Uterus (tissue), 2 donors: ENCODE measurements around the gene KCNH4.
A peak's percentile ranks its signal among the peaks of the same experiment; 100 is the strongest.

Source experiments
- CTCF ChIP-seq, 4 experiments: fragments of 200-600 bp in 2 of 4; fragments of 450-650 bp in 2 of 4; sonication (generic) in 2 of 4; IDR thresholded peaks; one replicate each; pipeline ENCODE4 v1.5.1; 2016 to 2019; ENCODE audit warnings: antibody characterized with exemption in 4 of 4, mild to moderate bottlenecking in 2 of 4, moderate library complexity in 1 of 4
- POLR2A ChIP-seq, 2 donors: fragments of 450-650 bp; IDR thresholded peaks; one replicate each; pipeline ENCODE4 v1.6.1; 2016; ENCODE audit warnings: antibody characterized with exemption in 2 of 2, mild to moderate bottlenecking in 1 of 2, moderate library complexity in 1 of 2

GRCh38 chr17:42193969-42194899 is 13.3 kb upstream of the KCNH4 start, which contains the start of gene GHDC:
- TF ChIP-seq CTCF (IDR thresholded peaks at IDR 0.05) (peak in 2 of 4 experiments; percentile 32 to 47), POLR2A (IDR thresholded peaks at IDR 0.05) (no peak)
